Gastrocnemius medialis (tissue), 4 donors: ENCODE data around the gene TSC22D4. TPM values are rescaled to one million over a fixed set of nuclear protein-coding genes. Genes with fewer than 3 reads are reported as not detected.

Experiments used
- ATAC-seq, 2 donors: fragments of 150-250 bp; one replicate each; pipeline ENCODE4 v1.9.1; 2016
- DNase-seq, 2 donors: peaks; one replicate each; pipeline ENCODE4 v3.0.0-alpha.2; 2019
- H3K27ac ChIP-seq, 4 donors: fragments of 200-600 bp; sonication (generic); 1 replicate in 1 of 4; 2 replicates in 3 of 4; pipeline ENCODE4 v1.5.1; 2016 to 2018; ENCODE audit warnings: mild to moderate bottlenecking in 2 of 4, moderate library complexity in 1 of 4
- H3K27me3 ChIP-seq, 3 donors: fragments of 200-600 bp; sonication (generic) in 2 of 3; 1 replicate in 1 of 3; 2 replicates in 2 of 3; pipeline versions ENCODE4 v1.5.1 to v1.6.0; 2016 to 2019; ENCODE audit warnings: mild to moderate bottlenecking in 1 of 3, moderate library complexity in 1 of 3
- H3K36me3 ChIP-seq, 2 donors: fragments of 200-600 bp; sonication (generic) in 1 of 2; one replicate each; pipeline ENCODE4 v1.5.1; 2017 to 2018
- H3K4me1 ChIP-seq, 2 donors: fragments of 200-600 bp; sonication (generic) in 1 of 2; one replicate each; pipeline ENCODE4 v1.5.1; 2016 to 2017; ENCODE audit warnings: mild to moderate bottlenecking in 2 of 2
- H3K4me3 ChIP-seq, 4 donors: fragments of 200-600 bp; sonication (generic) in 3 of 4; 1 replicate in 1 of 4; 2 replicates in 3 of 4; pipeline ENCODE4 v1.5.1; 2016 to 2019; ENCODE audit warnings: mild to moderate bottlenecking in 2 of 4
- H3K9me3 ChIP-seq, 3 donors: fragments of 200-600 bp; sonication (generic) in 2 of 3; 1 replicate in 1 of 3; 2 replicates in 2 of 3; pipeline ENCODE4 v1.5.1; 2016 to 2019
- POLR2A ChIP-seq, 2 donors: fragments of 450-650 bp; IDR thresholded peaks; one replicate each; pipeline ENCODE4 v1.6.1; 2017; ENCODE audit warnings: antibody characterized with exemption in 2 of 2, mild to moderate bottlenecking in 2 of 2, moderate library complexity in 2 of 2
- in situ Hi-C, 4 donors: fragments of 200-750 bp; cut with MboI; loops; one replicate each; pipeline versions ENCODE4 v1.15.0 to v1.8.0; 2017; ENCODE audit warnings: low sequenced_read_pairs in 4 of 4
- intact Hi-C: fragments of 100-400 bp; cut with DNase I; formaldehyde crosslinking; loops from one replicate; pipeline ENCODE4 v1.15.1; 2023; ENCODE audit warnings: low total_unique reads
- total RNA-seq, 4 donors: library from RNA; depleted of rRNA; stranded (reverse); fragments of >200 nt; gene quantifications; one replicate each; pipeline versions ENCODE4 v1.1.0 to v1.2.3, GENCODE V29; 2016
- TF ChIP-seq, protein P1 (sequence below), 5 experiments: fragments of 450-650 bp in 3 of 5; fragments of 200-600 bp in 2 of 5; sonication (generic) in 2 of 5; IDR thresholded peaks in 4 of 5; conservative IDR thresholded peaks in 1 of 5; 1 replicate in 4 of 5; 2 replicates in 1 of 5; pipeline ENCODE4 v1.5.1; 2016 to 2019; ENCODE audit warnings: antibody characterized with exemption in 5 of 5, mild to moderate bottlenecking in 3 of 5, moderate library complexity in 3 of 5

Gene TSC22D4
- total RNA-seq, 4 donors from 2014 or later, result 14.3 to 25.5 (median 21.2) TPM

DNA sequence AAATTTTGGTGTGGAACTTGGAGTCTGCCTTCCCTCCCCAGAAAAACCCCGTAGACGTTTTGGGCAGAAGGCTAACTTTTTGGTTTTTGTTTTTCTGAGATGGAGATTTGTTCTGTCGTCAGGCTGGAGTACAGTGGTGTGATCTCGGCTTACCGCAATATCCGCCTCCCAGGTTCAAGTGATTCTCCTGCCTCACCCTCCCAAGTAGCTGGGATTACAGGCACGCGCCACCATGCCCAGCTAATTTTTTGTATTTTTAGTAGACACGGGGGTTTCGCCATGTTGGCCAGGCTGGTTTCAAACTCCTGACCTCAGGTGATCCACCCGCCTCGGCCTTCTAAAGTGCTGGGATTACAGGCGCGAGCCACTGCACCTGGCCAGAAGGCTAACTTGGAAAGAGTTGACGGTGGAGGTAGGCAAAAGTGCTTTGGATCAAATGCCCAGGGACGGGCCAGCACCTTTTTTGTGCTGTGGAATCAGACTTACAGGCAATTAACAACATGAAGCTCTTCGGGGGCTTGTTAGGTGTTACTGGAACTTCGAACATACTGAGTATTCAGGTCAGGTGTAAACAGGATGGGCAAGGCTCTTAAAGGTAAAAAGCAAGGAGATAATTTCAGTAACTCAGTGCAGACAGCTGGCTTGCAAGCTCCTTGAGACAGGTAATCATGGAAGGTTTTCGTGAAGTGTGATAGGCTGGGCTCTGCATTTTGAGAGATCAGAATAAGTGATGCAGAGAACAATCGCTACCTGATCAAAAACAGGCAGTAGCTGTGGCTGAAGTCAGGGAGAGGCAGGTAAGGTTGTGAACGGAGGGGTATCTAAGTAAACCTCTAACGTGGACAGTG, 44.5 kb downstream of the TSC22D4 start:
- Histone ChIP-seq H3K4me3 (peak overlapping the region in 2 of 4 donors; percentile 78 to 86), H3K4me1 (peaks cover 35 to 36% of the 10 kb centered on the region in 2 donors)
- ATAC-seq, result no peak

DNA sequence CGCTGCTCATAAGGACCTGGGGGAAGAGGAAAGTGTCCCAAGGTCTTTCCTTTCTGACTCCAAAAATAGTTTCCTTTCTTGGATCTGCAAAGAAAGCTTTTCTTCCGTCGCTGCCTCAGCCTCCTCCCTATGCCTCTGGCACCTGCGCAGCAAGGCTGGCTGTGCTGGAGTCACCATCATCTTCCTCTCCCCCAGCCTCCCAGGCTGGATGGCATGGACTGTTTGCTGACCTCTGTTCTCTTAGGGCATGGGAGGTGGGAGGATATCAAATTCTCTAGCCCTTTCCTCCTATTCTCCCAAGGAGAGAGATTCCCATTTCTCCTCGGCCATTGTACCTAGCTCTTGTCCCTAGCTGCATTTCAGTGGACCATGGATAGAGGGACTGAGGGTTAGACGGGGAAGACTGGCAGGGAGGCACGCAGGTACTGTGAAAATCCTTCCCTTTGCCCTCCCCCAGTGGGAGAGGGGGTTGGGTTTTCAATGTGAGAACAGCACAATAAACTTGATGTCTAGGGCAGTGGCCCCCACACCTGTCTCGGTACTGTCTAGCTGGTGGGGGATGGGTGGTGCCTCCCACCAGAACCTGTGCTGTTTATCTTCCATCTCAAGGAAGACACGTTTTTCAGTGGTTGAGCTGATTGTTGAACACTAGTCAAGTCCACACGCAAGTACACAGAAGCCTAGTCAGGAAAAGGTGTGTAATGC, 45.3 kb downstream of the TSC22D4 start:
- TF ChIP-seq, protein P1, sequence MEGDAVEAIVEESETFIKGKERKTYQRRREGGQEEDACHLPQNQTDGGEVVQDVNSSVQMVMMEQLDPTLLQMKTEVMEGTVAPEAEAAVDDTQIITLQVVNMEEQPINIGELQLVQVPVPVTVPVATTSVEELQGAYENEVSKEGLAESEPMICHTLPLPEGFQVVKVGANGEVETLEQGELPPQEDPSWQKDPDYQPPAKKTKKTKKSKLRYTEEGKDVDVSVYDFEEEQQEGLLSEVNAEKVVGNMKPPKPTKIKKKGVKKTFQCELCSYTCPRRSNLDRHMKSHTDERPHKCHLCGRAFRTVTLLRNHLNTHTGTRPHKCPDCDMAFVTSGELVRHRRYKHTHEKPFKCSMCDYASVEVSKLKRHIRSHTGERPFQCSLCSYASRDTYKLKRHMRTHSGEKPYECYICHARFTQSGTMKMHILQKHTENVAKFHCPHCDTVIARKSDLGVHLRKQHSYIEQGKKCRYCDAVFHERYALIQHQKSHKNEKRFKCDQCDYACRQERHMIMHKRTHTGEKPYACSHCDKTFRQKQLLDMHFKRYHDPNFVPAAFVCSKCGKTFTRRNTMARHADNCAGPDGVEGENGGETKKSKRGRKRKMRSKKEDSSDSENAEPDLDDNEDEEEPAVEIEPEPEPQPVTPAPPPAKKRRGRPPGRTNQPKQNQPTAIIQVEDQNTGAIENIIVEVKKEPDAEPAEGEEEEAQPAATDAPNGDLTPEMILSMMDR (IDR thresholded peaks at IDR 0.05 in 4 of 5, conservative IDR thresholded peaks at IDR 0.05 in 1 of 5), result no peak
- no peak for TF ChIP-seq POLR2A (IDR thresholded peaks at IDR 0.05)
- Histone ChIP-seq H3K36me3 (peaks cover 0 to 22% of the 10 kb centered on the region in 2 donors), H3K27me3 (no peaks in the 10 kb centered on the region), H3K27ac (peak overlapping the region in 2 of 4 donors; percentile 8 to 28), H3K4me3 (no peak overlapping the region), H3K4me1 (peaks cover 35 to 36% of the 10 kb centered on the region in 2 donors), H3K9me3 (no peaks in the 10 kb centered on the region)
- ATAC-seq (no peak), DNase-seq (no peak)
- intact Hi-C loops, result no loop called here
- in situ Hi-C loops, result loop anchor here in 1 of 4 donors (25.0 kb wide), 1 partner anchor 429 kb away; the partner anchor contains the start of genes SLC12A9 and TRIP6

More for the DNA sequence above, 44.5 kb downstream of the TSC22D4 start:
- H3K27me3 ChIP-seq, result no peaks in the 10 kb centered on the region
- in situ Hi-C loops (loop anchor here in 1 of 4 donors (25.0 kb wide), 1 partner anchor 428 kb away; the partner anchor contains the start of genes SLC12A9 and TRIP6), intact Hi-C loops (no loop called here)
- no peaks in the 10 kb centered on the region for H3K9me3 ChIP-seq
- DNase-seq, result no peak
- H3K36me3 ChIP-seq, result peaks cover 0 to 22% of the 10 kb centered on the region in 2 donors
- peak overlapping the region in 2 of 4 donors; percentile 87 to 92 for H3K27ac ChIP-seq
- TF ChIP-seq, protein P1 (IDR thresholded peaks at IDR 0.05 in 4 of 5, conservative IDR thresholded peaks at IDR 0.05 in 1 of 5), result no peak
- no peak for TF ChIP-seq POLR2A (IDR thresholded peaks at IDR 0.05)

DNA sequence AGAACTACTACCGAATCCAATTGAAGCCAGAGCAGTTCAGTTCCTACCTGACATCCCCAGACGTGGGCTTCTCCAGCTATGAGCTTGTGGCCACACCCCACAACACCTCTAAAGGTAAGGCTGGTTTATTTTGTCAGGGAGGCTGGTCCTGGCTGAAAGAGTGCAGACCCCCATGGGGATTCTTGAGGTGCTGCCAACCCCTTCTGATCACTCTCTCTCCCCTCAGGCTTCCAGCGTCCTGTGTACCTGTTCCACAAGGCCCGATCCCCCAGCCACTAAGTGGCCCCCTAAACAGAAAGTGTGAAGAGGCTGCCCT, 45.8 kb downstream of the TSC22D4 start:
- DNase-seq (no peak), ATAC-seq (no peak)
- Histone ChIP-seq H3K27ac (peak overlapping the region in 2 of 4 donors; percentile 8 to 28), H3K36me3 (peaks cover 0 to 22% of the 10 kb centered on the region in 2 donors), H3K9me3 (no peaks in the 10 kb centered on the region), H3K4me3 (no peak overlapping the region), H3K27me3 (no peaks in the 10 kb centered on the region), H3K4me1 (peaks cover 35 to 36% of the 10 kb centered on the region in 2 donors)
- TF ChIP-seq POLR2A (IDR thresholded peaks at IDR 0.05), result no peak
- TF ChIP-seq, protein P1 (IDR thresholded peaks at IDR 0.05 in 4 of 5, conservative IDR thresholded peaks at IDR 0.05 in 1 of 5), result no peak
- in situ Hi-C loops (loop anchor here in 1 of 4 donors (25.0 kb wide), 1 partner anchor 429 kb away; the partner anchor contains the start of genes SLC12A9 and TRIP6), intact Hi-C loops (no loop called here)

DNA sequence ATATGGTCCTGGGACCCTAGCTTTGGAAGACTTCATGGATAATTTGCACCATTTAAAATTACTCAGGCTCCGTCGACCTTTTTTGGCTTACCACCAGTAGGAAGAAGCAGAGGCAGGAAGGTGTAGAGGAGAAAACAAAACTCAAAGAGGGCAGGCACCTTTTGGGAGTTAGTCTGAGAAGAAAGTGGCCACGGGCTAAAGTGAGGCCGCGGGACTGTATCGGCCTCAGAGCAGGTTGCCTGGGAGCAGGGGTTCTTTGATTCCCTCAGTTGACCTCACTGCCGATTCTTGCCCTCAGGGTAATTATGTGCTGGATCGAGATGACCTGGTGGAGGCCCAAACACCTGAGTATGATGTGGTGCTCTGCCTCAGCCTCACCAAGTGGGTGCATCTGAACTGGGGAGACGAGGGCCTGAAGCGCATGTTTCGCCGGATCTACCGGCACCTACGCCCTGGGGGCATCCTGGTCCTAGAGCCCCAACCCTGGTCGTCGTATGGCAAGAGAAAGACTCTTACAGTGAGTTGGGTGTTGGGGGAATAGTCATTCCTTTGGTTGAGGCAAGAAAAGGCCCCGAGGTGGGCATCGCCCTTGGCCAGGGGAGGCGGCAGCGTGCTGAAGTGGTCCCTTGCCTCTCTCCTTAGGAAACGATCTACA, 46.3 kb downstream of the TSC22D4 start:
- TF ChIP-seq, protein P1 (IDR thresholded peaks at IDR 0.05 in 4 of 5, conservative IDR thresholded peaks at IDR 0.05 in 1 of 5), result no peak
- no peak for TF ChIP-seq POLR2A (IDR thresholded peaks at IDR 0.05)
- no peaks in the 10 kb centered on the region for H3K27me3 ChIP-seq
- intact Hi-C loops, result no loop called here
- no peaks in the 10 kb centered on the region for H3K9me3 ChIP-seq
- in situ Hi-C loops, result loop anchor here in 1 of 4 donors (25.0 kb wide), 1 partner anchor 430 kb away; the partner anchor contains the start of genes SLC12A9 and TRIP6
- peaks cover 36 to 38% of the 10 kb centered on the region in 2 donors for H3K4me1 ChIP-seq
- no peak for DNase-seq
- H3K4me3 ChIP-seq, result no peak overlapping the region
- H3K36me3 ChIP-seq, result peaks cover 0 to 22% of the 10 kb centered on the region in 2 donors
- H3K27ac ChIP-seq, result peak overlapping the region in 2 of 4 donors; percentile 44 to 99
- no peak for ATAC-seq
